ENCODE data around the gene DCUN1D3.

DCUN1D3 gene

GRCh38 chr16:20889625-20890275 lies 10.4 kb downstream of the DCUN1D3 start:
- TF ChIP-seq MYC (IDR thresholded peaks at IDR 0.05; ENCODE audit: low read depth, low read length) (no peak), POLR2A (IDR thresholded peaks at IDR 0.05; ENCODE audit: extremely low read depth, insufficient read length) (no peak), CTCF (IDR thresholded peaks at IDR 0.05; ENCODE audit: low read depth, low read length) (no peak), MAX (IDR thresholded peaks at IDR 0.05; ENCODE audit: low read depth, low read length) (no peak)
- H3K4me3 ChIP-seq (ENCODE audit: low read depth, low read length): no peak overlapping the region
- no peak for DNase-seq (ENCODE audit: low read depth)

- TF ChIP-seq MYC (IDR thresholded peaks at IDR 0.05; ENCODE audit: low read depth, low read length) (no peak), POLR2A (IDR thresholded peaks at IDR 0.05; ENCODE audit: extremely low read depth, insufficient read length) (no peak), CTCF (IDR thresholded peaks at IDR 0.05; ENCODE audit: low read depth, low read length) (no peak), MAX (IDR thresholded peaks at IDR 0.05; ENCODE audit: low read depth, low read length) (no peak)
- H3K4me3 ChIP-seq (ENCODE audit: low read depth, low read length): no peak overlapping the region
- no peak for DNase-seq (ENCODE audit: low read depth)
Observed at GRCh38 chr16:20887207-20887606, 13.0 kb downstream of the DCUN1D3 start.

GRCh38 chr16:20886320-20886719 lies 13.8 kb downstream of the DCUN1D3 start:
- no peak overlapping the region for H3K4me3 ChIP-seq (ENCODE audit: low read depth, low read length)
- no peak for DNase-seq (ENCODE audit: low read depth)
- TF ChIP-seq CTCF (IDR thresholded peaks at IDR 0.05; ENCODE audit: low read depth, low read length) (no peak), MAX (IDR thresholded peaks at IDR 0.05; ENCODE audit: low read depth, low read length) (no peak), MYC (IDR thresholded peaks at IDR 0.05; ENCODE audit: low read depth, low read length) (no peak), POLR2A (IDR thresholded peaks at IDR 0.05; ENCODE audit: extremely low read depth, insufficient read length) (no peak)

DNA sequence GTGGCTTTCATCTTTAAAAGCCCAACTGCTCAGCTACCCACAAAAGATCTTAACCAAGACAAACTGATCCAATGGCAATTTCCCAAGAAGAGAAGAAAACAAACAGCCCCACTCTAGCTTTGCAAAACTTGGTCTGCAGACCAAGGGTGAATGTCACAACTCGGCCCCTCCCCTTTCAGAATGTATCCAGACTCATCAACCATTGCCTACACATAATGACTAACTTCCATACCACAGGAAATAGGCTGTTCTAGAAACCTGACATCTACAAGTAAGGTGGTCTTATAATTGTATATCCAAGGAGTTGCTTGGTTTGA lies 16.0 kb downstream of the DCUN1D3 start:
- TF ChIP-seq POLR2A (IDR thresholded peaks at IDR 0.05; ENCODE audit: extremely low read depth, insufficient read length) (no peak), MYC (IDR thresholded peaks at IDR 0.05; ENCODE audit: low read depth, low read length) (no peak), MAX (IDR thresholded peaks at IDR 0.05; ENCODE audit: low read depth, low read length) (no peak), CTCF (IDR thresholded peaks at IDR 0.05; ENCODE audit: low read depth, low read length) (no peak)
- DNase-seq (ENCODE audit: low read depth): peak; percentile 48
- H3K4me3 ChIP-seq (ENCODE audit: low read depth, low read length): no peak overlapping the region

DNA sequence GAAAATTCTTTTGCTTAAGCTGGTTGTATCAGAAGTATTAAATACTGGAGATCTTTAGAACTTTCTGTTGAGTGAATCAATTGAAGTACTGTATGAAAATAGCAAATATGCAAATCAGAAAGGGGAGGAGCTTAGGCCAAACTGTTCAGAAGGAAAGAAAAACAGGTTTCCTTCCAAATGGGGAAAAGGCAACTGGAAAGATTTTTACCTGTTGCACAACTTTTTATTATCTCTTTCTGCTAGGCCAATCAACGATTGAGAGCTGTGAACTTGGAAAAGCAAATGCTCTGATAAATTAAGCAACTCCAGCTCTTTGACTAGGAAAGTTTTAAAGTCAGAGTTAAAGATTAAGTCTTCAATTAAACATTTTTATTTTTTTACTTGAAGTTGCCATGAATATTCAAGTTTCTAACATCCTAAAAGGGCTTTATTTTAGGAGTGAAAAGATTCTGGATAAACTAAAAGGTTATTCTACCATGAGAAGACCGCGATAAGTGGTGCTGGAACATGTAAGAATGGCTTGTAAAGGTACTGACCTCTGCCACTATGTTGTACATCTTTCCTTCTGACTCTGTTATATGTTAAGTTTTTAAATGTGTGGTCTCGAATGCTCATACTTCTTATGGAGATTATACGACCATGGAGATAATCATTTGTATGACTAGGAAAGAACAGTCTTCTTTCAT lies 16.5 kb downstream of the DCUN1D3 start:
- no peak overlapping the region for H3K4me3 ChIP-seq (ENCODE audit: low read depth, low read length)
- TF ChIP-seq MYC (IDR thresholded peaks at IDR 0.05; ENCODE audit: low read depth, low read length): no peak
- TF ChIP-seq CTCF (IDR thresholded peaks at IDR 0.05; ENCODE audit: low read depth, low read length): no peak
- TF ChIP-seq MAX (IDR thresholded peaks at IDR 0.05; ENCODE audit: low read depth, low read length): no peak
- no peak for TF ChIP-seq POLR2A (IDR thresholded peaks at IDR 0.05; ENCODE audit: extremely low read depth, insufficient read length)
- no peak for DNase-seq (ENCODE audit: low read depth)
